Right lobe of liver (tissue), 4 donors: ENCODE results near the gene CPED1.

Experiments used
- CTCF ChIP-seq, 4 donors: fragments of 200-600 bp in 3 of 4; fragments of 450-650 bp in 1 of 4; IDR thresholded peaks; one replicate each; pipeline versions ENCODE4 v1.5.1 to v1.8.0; 2016 to 2022; ENCODE audit warnings: antibody characterized with exemption in 4 of 4, mild to moderate bottlenecking in 2 of 4
- POLR2A ChIP-seq: fragments of 450-650 bp; IDR thresholded peaks from one replicate; pipeline ENCODE4 v1.6.1; 2017; ENCODE audit warnings: antibody characterized with exemption, mild to moderate bottlenecking
- donor health status: DM: no; HTN: no; CAD: no.
- donor health status: DM: no; HTN: no; CAD: no.
- donor health status: DM: no; HTN: yes; CAD: no.

GRCh38 chr7:120942861-120943260 is 45.6 kb upstream of the CPED1 start:
- no peak for TF ChIP-seq CTCF (IDR thresholded peaks at IDR 0.05)
- no peak for TF ChIP-seq POLR2A
